ENCODE measurements around the gene DPEP2NB.
"Not testable (repeated sequence)": the region's sequence is repeated elsewhere in the genome, so short reads cannot be mapped to it uniquely, and the experiment has no call there.

Gene DPEP2NB

GRCh38 chr16:68009872-68010271 lies 5.8 kb downstream of the DPEP2NB start:
- not testable (repeated sequence) for FAIRE-seq

- FAIRE-seq, result no peak
Observed at GRCh38 chr16:68009157-68009735, 6.5 kb downstream of the DPEP2NB start.

- FAIRE-seq, result no peak
Observed at GRCh38 chr16:68005786-68006286, 9.9 kb downstream of the DPEP2NB start.

- no peak for FAIRE-seq
Observed at GRCh38 chr16:68005211-68005610, 10.5 kb downstream of the DPEP2NB start.

GRCh38 chr16:68003031-68003430 lies 12.7 kb downstream of the DPEP2NB start:
- no peak for FAIRE-seq

GRCh38 chr16:68000450-68000849 lies 15.3 kb downstream of the DPEP2NB start:
- no peak for FAIRE-seq

- FAIRE-seq, result no peak
Observed at GRCh38 chr16:67999985-68000384, 15.7 kb downstream of the DPEP2NB start.

- FAIRE-seq, result not testable (repeated sequence)
Observed at GRCh38 chr16:67998779-67999688, 16.7 kb downstream of the DPEP2NB start, which contains the start of gene DPEP2. Gene DPEP2 (minus strand): TSS chr16:67999484. CDS start chr16:67993212, 6,272 bp downstream.

GRCh38 chr16:67998231-67998778 lies 17.4 kb downstream of the DPEP2NB start:
- FAIRE-seq, result not testable (repeated sequence)

GRCh38 chr16:67996666-67997065 lies 19.0 kb downstream of the DPEP2NB start:
- FAIRE-seq, result no peak

- no peak for FAIRE-seq
Observed at GRCh38 chr16:67995423-67995822, 20.3 kb downstream of the DPEP2NB start.

GRCh38 chr16:67994040-67994408 lies 21.7 kb downstream of the DPEP2NB start:
- not testable (repeated sequence) for FAIRE-seq

- no peak for FAIRE-seq
Observed at GRCh38 chr16:67993207-67994039, 22.3 kb downstream of the DPEP2NB start.

- no peak for FAIRE-seq
Observed at GRCh38 chr16:67992661-67993206, 23.0 kb downstream of the DPEP2NB start.

GRCh38 chr16:67990018-67990386 lies 25.7 kb downstream of the DPEP2NB start:
- FAIRE-seq, result no peak

GRCh38 chr16:67989322-67990017 lies 26.2 kb downstream of the DPEP2NB start:
- no peak for FAIRE-seq

GRCh38 chr16:67988675-67989074 lies 27.0 kb downstream of the DPEP2NB start:
- no peak for FAIRE-seq

GRCh38 chr16:67987460-67988160 lies 28.1 kb downstream of the DPEP2NB start:
- no peak for FAIRE-seq

GRCh38 chr16:67986949-67987348 lies 28.8 kb downstream of the DPEP2NB start:
- FAIRE-seq, result no peak

GRCh38 chr16:67982011-67982696 lies 33.6 kb downstream of the DPEP2NB start:
- FAIRE-seq, result no peak
